Neuron (in vitro differentiated cells): ENCODE data around the gene ADK.
"Not testable (repeated sequence)": the region's sequence is repeated elsewhere in the genome, so short reads cannot be mapped to it uniquely, and the experiment has no call there.

ENCODE experiments used
- H2AFZ ChIP-seq: one replicate; pipeline ENCODE4 v1.6.1; 2013; ENCODE audit warnings: low read depth, mild to moderate bottlenecking, inconsistent platforms, low read length, moderate library complexity
- H3K27me3 ChIP-seq: one replicate; pipeline ENCODE4 v1.6.1; 2013; ENCODE audit warnings: low read length; ENCODE audit not compliant: insufficient read depth
- H3K36me3 ChIP-seq: one replicate; pipeline ENCODE4 v1.6.1; 2013; ENCODE audit warnings: low read length; ENCODE audit not compliant: insufficient read depth
- H3K4me1 ChIP-seq: one replicate; pipeline ENCODE4 v1.6.1; 2013; ENCODE audit warnings: low read length; ENCODE audit not compliant: insufficient read depth
- H3K4me3 ChIP-seq: 2 replicates; pipeline ENCODE4 v1.5.1; 2013; ENCODE audit warnings: mild to moderate bottlenecking, low read length, moderate library complexity
- H3K9me3 ChIP-seq: one replicate; pipeline ENCODE4 v1.6.1; 2013; ENCODE audit warnings: low read length

Gene ADK

DNA sequence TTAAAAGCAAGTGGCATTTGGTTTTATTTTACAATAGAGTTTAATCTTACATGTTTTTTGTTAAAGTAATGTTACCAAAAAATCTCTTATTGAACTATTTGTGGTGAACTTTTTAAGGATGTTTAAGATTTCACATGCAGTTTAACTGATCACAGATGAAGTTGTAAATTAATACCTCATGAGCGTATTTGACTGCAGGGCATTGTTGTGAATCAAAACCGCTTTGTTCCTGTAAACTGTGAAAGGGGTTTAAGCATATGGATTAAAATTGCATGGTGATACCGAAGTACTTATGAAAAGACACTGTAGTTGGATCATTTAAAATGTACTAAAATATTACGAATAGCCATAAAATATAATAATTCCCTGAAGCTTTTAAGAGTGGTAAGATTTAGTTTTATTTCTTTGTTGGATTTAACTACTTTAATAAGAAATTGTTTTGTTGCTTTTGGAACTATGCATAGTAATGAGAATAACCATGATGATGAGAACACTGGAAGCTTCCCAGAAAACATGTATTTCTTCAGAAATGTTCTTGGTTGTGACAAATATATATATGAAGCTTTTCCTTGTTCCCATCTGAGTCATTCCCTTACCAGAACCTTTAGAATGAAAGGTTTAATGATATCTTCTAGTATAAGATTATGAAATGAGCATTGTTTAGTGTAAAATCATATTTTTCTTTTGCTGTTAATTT lies 131.3 kb downstream of the ADK start:
- H3K27me3 ChIP-seq = no peaks in the 10 kb centered on the region
- no peaks in the 10 kb centered on the region for H3K36me3 ChIP-seq
- peaks cover 19% of the 10 kb centered on the region for H3K9me3 ChIP-seq
- no peak overlapping the region for H3K4me3 ChIP-seq
- no peak overlapping the region for H2AFZ ChIP-seq
- H3K4me1 ChIP-seq = no peaks in the 10 kb centered on the region

DNA sequence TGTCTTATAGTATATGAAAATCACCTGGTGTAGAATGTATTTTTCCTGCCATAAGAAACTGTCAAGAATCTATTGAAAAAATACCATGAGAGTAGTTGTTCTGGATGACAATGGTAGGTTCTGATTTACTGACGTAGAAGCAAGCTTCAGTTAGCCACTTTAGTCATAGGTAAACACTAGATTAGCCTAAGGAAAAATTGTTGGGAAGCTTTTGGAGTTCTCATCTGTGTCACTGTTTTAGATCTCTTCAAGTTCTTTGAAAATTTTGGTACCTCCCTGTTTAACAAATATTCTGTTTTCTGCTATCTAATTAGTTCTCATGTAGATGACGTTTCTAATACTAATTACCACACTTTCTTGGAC lies 131.8 kb downstream of the ADK start:
- Histone ChIP-seq H3K36me3 (no peaks in the 10 kb centered on the region), H3K9me3 (peaks cover 19% of the 10 kb centered on the region), H3K4me1 (no peaks in the 10 kb centered on the region), H3K27me3 (no peaks in the 10 kb centered on the region), H2AFZ (no peak overlapping the region), H3K4me3 (no peak overlapping the region)

DNA sequence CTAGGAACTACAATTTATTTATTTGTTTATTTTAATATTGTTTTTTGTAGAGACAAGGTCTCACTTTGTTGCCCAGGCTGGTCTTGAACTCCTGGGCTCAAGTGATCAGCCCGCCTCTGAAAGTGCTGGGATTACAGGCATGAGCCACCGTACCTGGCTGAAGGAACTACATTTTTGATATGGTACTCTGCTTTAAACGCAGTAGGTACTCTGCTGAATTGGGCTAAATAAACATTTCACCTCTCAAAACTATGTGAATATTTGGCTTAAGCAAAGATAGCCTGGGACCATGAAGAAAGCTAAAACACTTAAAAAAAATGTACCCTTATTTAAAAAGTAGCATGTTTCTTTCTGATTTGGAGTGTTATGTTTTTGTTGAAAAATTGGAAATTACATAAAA lies 138.2 kb downstream of the ADK start:
- Histone ChIP-seq H3K4me3 (no peak overlapping the region), H3K36me3 (no peaks in the 10 kb centered on the region), H3K9me3 (peaks cover 15% of the 10 kb centered on the region), H3K27me3 (no peaks in the 10 kb centered on the region), H2AFZ (no peak overlapping the region), H3K4me1 (peaks cover 11% of the 10 kb centered on the region)

DNA sequence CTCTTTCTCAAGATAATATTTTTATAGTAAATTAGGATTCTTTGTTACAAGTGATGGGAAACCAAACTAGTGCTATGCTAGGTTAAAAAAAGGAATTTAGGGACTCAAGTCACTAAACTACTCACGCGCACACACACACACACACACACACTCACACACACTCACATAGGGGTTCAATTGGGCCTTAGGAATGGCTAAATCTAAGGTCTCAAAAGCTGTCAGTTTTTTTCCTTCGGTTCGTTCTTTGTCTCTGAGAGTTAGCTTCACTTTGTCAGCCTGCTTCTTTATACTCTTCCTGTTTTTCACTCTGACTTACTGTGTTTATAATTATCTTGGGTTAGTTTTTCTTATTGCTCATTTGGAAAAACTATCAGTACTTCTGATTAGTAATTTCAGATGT lies 138.9 kb downstream of the ADK start:
- peaks cover 10% of the 10 kb centered on the region for H3K9me3 ChIP-seq
- peak overlapping the region; percentile 45 for H2AFZ ChIP-seq
- H3K27me3 ChIP-seq = no peaks in the 10 kb centered on the region
- H3K4me1 ChIP-seq = peaks cover 11% of the 10 kb centered on the region
- H3K36me3 ChIP-seq = no peaks in the 10 kb centered on the region
- no peak overlapping the region for H3K4me3 ChIP-seq

DNA sequence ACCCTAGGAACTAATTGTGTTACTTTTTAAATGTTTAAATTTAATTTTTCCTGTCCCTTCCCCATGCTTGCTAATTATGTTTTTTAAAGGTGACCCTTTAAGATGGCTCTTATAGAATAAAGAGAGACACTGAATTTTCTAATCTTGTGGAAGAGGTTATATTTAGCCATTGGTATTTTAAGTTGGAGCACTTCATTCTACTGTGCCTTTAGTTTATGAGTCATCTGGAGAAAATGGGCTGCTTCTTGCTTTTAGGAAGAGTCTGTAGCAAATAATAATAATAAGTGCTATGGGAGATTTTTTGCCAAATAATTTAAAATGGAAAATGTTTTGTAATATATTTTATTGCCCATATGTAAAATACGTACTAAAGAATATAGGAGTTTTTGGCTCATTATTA lies 139.7 kb downstream of the ADK start:
- Histone ChIP-seq H3K27me3 (no peaks in the 10 kb centered on the region), H3K9me3 (peaks cover 4% of the 10 kb centered on the region), H3K4me1 (peaks cover 11% of the 10 kb centered on the region), H3K4me3 (no peak overlapping the region), H2AFZ (peak overlapping the region; percentile 45), H3K36me3 (no peaks in the 10 kb centered on the region)

DNA sequence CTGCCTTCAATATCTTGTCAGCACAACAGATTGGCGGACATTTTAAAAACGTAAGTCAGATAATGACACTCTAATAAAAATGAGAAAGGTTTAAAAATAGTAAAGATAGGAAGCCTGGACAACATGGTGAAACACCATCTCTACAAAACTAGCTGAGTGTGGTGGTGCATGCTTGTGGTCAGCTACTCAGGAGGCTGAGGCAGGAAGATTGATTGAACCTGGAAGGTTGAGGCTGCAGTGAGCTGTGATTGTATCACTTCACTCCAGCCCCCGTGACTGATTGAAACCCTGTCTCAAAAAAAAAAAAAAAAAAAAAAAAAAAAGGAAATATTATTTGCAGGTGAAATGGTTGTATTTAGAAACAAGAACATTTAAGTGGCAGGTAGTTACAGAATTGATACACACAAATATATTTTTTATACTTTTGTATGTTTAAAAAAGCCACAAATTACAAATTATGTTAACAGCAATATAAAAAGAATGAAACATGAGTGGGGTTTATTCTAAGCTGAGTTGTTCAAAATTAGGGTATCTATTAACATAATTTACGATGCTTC lies 141.9 kb downstream of the ADK start:
- peaks cover 11% of the 10 kb centered on the region for H3K4me1 ChIP-seq
- no peaks in the 10 kb centered on the region for H3K36me3 ChIP-seq
- H3K4me3 ChIP-seq = no peak overlapping the region
- H3K27me3 ChIP-seq = no peaks in the 10 kb centered on the region
- H3K9me3 ChIP-seq = no peaks in the 10 kb centered on the region
- no peak overlapping the region for H2AFZ ChIP-seq

DNA sequence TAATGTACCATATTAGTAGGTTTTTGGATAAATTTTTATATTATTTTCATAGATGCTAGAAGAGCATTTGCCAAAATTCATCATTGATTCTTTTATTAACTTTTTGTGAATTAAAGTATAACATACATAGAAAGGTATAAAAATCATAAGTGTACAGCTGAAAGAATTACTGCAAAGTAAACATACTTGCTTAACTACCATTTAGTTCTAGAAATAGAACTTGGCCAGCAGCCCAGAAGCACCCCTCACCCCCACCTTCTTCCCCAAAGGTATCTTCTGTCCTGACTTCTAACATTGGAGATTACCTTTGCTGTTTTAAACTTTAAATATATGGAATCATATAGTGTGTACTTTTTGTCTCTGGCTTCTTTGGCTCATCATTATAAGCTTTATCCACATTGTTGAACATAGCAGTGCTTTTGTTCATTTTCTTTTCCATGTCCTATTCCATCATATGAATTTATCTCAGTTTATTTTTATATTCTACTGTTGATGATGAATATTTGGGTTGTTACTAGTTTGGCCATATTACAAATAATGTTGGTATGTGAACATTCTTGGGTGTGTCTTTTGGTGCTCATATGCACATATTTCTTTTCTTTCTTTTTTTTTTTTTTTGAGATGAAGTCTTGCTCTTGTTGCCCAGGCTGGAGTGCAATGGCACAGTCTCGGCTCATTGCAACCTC lies 142.8 kb downstream of the ADK start:
- Histone ChIP-seq H3K9me3 (no peaks in the 10 kb centered on the region), H3K4me1 (peaks cover 11% of the 10 kb centered on the region), H3K4me3 (no peak overlapping the region)

DNA sequence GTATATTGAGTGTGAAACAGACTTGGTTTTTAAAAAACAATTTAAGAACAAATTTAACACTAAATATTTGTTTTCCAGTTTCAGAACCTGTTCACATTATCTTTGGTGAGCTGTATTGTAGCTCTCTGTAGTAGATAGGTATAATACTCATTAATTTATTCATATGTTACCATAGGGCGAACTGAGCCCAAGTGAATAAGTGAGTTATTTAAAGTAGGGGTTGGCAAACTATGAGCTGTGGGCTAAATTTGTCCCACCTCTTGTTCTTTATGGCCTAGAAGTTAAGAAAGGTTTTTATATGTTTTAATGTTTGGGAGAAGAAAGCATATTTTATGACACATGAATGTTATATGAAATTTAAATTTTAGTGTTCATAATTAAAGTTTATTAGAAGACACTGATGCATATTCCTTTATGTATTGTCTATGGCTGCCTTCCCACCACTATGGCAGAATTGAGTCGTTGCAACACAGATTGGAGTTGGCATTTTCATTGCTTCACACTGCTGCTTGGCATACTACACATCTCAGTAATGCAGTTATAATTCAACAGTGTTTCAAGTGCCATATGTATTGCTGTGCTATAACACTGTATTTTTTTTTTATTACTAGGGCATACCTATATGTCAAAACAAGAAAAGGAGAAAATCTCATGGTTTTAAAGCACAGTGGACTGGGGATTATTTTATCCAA lies 146.5 kb downstream of the ADK start:
- Histone ChIP-seq H3K36me3 (no peaks in the 10 kb centered on the region), H3K27me3 (no peaks in the 10 kb centered on the region), H3K4me1 (no peaks in the 10 kb centered on the region), H3K9me3 (no peaks in the 10 kb centered on the region), H3K4me3 (no peak overlapping the region), H2AFZ (no peak overlapping the region)

More for the DNA sequence above, 142.8 kb downstream of the ADK start:
- Histone ChIP-seq H3K36me3 (no peaks in the 10 kb centered on the region), H2AFZ (no peak overlapping the region), H3K27me3 (no peaks in the 10 kb centered on the region)

DNA sequence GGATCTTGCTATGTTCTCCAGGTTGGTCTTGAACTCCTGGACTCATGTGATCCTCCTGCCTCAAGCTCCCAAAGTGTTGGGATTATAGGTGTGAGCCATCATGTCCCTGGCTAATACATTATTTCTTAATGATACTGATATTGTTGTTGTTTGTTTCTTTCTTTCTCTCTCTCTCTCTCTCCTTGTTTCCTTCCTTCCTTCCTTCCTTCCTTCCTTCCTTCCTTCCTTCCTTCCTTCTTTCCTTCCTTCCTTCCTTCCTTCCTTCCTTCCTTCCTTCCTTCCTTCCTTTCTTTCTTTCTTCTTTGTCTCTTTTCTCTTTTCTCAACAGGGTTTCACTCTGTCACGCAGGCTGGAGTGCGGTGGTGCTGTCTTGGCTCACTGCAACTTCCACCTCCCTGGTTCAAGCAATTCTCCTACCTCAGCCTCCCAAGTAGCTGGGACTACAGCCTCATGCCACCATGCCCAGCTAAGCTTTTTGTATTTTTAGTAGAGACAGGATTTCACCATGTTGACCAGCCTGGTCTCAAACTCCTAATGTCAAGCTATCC lies 149.1 kb downstream of the ADK start:
- not testable (repeated sequence) for H3K9me3 ChIP-seq, H3K27me3 ChIP-seq, H3K4me1 ChIP-seq, H3K4me3 ChIP-seq, H3K36me3 ChIP-seq, H2AFZ ChIP-seq

DNA sequence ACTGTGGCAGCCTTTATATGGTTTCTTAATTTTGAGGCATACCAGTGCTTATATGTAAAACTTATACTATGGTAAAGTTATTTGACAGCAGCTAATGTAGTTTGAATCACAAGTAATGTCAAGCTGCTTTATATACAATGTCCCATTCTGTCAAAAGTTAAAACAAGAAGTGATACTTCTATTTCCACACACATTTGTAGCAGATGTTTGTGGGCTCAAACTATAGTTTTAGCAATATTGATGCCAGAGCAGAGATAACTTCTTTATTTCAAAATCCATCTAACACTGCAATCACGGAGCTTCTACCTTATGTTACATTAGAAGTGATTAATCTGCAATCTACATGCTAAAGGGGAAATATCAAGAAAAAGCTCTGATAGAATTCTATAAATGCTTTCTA lies 149.6 kb downstream of the ADK start:
- Histone ChIP-seq H3K4me1 (no peaks in the 10 kb centered on the region), H3K27me3 (no peaks in the 10 kb centered on the region), H2AFZ (no peak overlapping the region), H3K36me3 (no peaks in the 10 kb centered on the region), H3K9me3 (no peaks in the 10 kb centered on the region), H3K4me3 (no peak overlapping the region)

DNA sequence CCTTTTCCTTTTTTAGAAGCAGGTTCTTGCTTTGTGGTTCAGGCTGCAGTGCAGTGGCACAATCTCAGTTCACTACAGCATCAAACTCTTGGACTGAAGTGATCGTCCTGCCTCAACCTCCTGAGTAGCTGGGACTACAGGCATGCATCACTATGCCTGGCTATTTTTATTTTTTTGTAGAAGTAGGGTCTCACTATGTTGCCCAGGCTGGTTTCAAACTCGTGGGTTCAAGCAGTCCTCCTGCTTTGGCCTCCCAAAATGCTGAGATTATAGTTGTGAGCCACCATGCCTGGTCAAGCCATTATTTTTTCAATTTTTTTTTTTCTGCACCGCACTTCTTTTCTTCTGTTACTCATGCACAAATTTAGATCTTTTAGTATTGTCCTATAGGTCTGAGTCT lies 154.7 kb downstream of the ADK start:
- Histone ChIP-seq H2AFZ (no peak overlapping the region), H3K9me3 (no peaks in the 10 kb centered on the region), H3K27me3 (no peaks in the 10 kb centered on the region), H3K4me1 (no peaks in the 10 kb centered on the region), H3K36me3 (no peaks in the 10 kb centered on the region), H3K4me3 (no peak overlapping the region)

DNA sequence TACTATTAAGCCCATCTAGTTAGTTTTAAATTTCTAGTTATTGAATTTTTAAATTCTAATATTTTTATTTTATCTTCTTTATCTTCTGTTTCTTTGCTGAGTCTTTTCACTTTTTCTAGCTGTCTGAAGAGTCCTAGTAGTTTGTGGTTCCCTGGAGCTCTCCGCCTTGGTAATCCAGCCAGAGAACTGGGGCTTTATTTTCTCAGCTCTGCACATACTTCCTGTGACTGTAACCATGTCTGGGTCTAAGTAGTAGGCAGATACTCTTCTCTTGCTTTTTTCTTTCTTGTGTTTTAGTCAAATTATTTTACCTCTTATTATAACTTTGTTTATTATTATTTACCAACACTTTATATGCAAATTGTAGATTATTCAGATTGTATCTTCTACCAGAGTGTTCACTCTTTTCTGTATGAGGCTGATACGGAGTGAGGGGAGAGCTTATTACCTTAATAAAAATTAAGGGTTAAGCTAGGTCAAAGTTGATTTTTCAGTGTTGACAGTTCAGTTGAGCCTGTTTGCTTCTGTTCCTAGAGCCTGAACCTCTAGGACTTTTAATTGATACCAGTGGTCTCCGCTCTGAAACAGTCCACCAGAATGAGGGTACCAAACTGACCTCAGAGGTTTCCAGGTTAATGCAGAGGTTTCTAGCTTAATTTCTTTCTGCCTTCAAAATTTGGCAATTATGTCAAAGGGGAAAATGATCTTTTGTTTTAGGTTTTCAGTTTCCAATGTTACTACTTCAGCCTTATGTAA lies 155.4 kb downstream of the ADK start:
- Histone ChIP-seq H3K4me3 (no peak overlapping the region), H3K9me3 (no peaks in the 10 kb centered on the region), H3K4me1 (no peaks in the 10 kb centered on the region), H3K36me3 (no peaks in the 10 kb centered on the region), H2AFZ (no peak overlapping the region), H3K27me3 (no peaks in the 10 kb centered on the region)
